Measurements from ENCODE around the gene PSMG4. TPM values are rescaled to one million over a fixed set of nuclear protein-coding genes. Genes with fewer than 3 reads are reported as not detected.

Gene PSMG4
- total and polyA plus RNA-seq, 2 of the 8 experiments (the other 6 are each of a cell fraction or from before 2014, with no cell fraction given), result 40.6 to 113 TPM

DNA sequence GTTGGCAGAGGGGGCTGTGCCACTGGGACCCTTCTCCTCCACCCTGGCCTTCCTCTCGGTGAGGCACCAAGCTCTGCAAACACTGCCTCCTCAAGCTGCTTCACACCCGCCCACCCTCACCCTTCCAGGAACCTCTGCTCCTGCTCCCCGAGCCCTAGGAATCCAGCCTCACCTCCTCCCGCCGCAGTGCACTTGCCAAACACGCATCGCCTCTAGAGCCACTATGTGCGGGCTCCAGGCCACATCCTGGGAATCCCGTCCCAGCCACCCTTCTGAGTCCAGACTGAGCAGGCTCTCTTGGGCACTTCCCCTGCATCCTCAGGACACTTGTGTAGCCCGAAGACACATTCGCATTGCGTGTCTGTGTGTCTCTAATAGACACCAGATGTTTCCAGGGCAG lies 18.5 kb downstream of the PSMG4 start (continued):
- TF ChIP-seq CHD2 (IDR thresholded peaks at IDR 0.05; ENCODE audit: low read length) (no peak), TCF12 (IDR thresholded peaks at IDR 0.05; ENCODE audit: low read depth, low read length) (no peak), SUZ12 (IDR thresholded peaks at IDR 0.05; ENCODE audit: low read length) (no peak)

All from H1 (cell line).